ENCODE measurements around the gene TMOD1. TPM values are rescaled to one million over a fixed set of nuclear protein-coding genes. Genes with fewer than 3 reads are reported as not detected.
"Not testable (repeated sequence)": the region's sequence is repeated elsewhere in the genome, so short reads cannot be mapped to it uniquely, and the experiment has no call there.

TMOD1 gene
- total RNA-seq, 1 donor from 2014 or later: 1.7 TPM

GRCh38 chr9:97565262-97565661, 63.8 kb downstream of the TMOD1 start:
- DNase-seq (ENCODE audit: low read depth in 2 of 2): no peak

- no peak for DNase-seq (ENCODE audit: low read depth in 2 of 2)
Observed at GRCh38 chr9:97567182-97567893, 65.9 kb downstream of the TMOD1 start.

GRCh38 chr9:97567894-97568202, 66.4 kb downstream of the TMOD1 start:
- peak; percentile 55 to 65 for DNase-seq (ENCODE audit: low read depth in 2 of 2)

- no peak for DNase-seq (ENCODE audit: low read depth in 2 of 2)
Observed at GRCh38 chr9:97568461-97569275, 67.2 kb downstream of the TMOD1 start.

GRCh38 chr9:97570899-97571298, 69.4 kb downstream of the TMOD1 start:
- no peak for DNase-seq (ENCODE audit: low read depth in 2 of 2)

- DNase-seq (ENCODE audit: low read depth in 2 of 2): no peak
Observed at GRCh38 chr9:97571664-97572063, 70.2 kb downstream of the TMOD1 start.

- no peak for DNase-seq (ENCODE audit: low read depth in 2 of 2)
Observed at GRCh38 chr9:97572196-97572891, 70.9 kb downstream of the TMOD1 start.

- DNase-seq (ENCODE audit: low read depth in 2 of 2): no peak
Observed at GRCh38 chr9:97572892-97573365, 71.5 kb downstream of the TMOD1 start.

- DNase-seq (ENCODE audit: low read depth in 2 of 2): no peak
Observed at GRCh38 chr9:97573482-97574073, 72.1 kb downstream of the TMOD1 start.

- DNase-seq (ENCODE audit: low read depth in 2 of 2): not testable (repeated sequence)
Observed at GRCh38 chr9:97574101-97574571, 72.7 kb downstream of the TMOD1 start.

GRCh38 chr9:97574921-97575672, 73.6 kb downstream of the TMOD1 start:
- DNase-seq (ENCODE audit: low read depth in 2 of 2): not testable (repeated sequence)

- DNase-seq (ENCODE audit: low read depth in 2 of 2): no peak
Observed at GRCh38 chr9:97575673-97576200, 74.3 kb downstream of the TMOD1 start.

GRCh38 chr9:97577051-97577450, 75.6 kb downstream of the TMOD1 start:
- no peak for DNase-seq (ENCODE audit: low read depth in 2 of 2)

- DNase-seq (ENCODE audit: low read depth in 2 of 2): no peak
Observed at GRCh38 chr9:97578846-97579245, 77.4 kb downstream of the TMOD1 start.

GRCh38 chr9:97579914-97580313, 78.4 kb downstream of the TMOD1 start:
- no peak for DNase-seq (ENCODE audit: low read depth in 2 of 2)

GRCh38 chr9:97581590-97581989, 80.1 kb downstream of the TMOD1 start:
- not testable (repeated sequence) for DNase-seq (ENCODE audit: low read depth in 2 of 2)

- not testable (repeated sequence) for DNase-seq (ENCODE audit: low read depth in 2 of 2)
Observed at GRCh38 chr9:97584778-97585177, 83.3 kb downstream of the TMOD1 start.

GRCh38 chr9:97586909-97587308, 85.4 kb downstream of the TMOD1 start:
- not testable (repeated sequence) for DNase-seq (ENCODE audit: low read depth in 2 of 2)

GRCh38 chr9:97591535-97591934, 90.1 kb downstream of the TMOD1 start:
- no peak for DNase-seq (ENCODE audit: low read depth in 2 of 2)

GRCh38 chr9:97592126-97592525, 90.7 kb downstream of the TMOD1 start:
- DNase-seq (ENCODE audit: low read depth in 2 of 2): peak in 1 of 2 donors; percentile 19

- DNase-seq (ENCODE audit: low read depth in 2 of 2): no peak
Observed at GRCh38 chr9:97593960-97594359, 92.5 kb downstream of the TMOD1 start.

Measured in dermis microvascular lymphatic vessel endothelial cell (primary cell).